Measurements from ENCODE around the gene KITLG.
"Not testable (repeated sequence)": the region's sequence is repeated elsewhere in the genome, so short reads cannot be mapped to it uniquely, and the experiment has no call there.

Gene KITLG, protein sequence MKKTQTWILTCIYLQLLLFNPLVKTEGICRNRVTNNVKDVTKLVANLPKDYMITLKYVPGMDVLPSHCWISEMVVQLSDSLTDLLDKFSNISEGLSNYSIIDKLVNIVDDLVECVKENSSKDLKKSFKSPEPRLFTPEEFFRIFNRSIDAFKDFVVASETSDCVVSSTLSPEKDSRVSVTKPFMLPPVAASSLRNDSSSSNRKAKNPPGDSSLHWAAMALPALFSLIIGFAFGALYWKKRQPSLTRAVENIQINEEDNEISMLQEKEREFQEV

DNA sequence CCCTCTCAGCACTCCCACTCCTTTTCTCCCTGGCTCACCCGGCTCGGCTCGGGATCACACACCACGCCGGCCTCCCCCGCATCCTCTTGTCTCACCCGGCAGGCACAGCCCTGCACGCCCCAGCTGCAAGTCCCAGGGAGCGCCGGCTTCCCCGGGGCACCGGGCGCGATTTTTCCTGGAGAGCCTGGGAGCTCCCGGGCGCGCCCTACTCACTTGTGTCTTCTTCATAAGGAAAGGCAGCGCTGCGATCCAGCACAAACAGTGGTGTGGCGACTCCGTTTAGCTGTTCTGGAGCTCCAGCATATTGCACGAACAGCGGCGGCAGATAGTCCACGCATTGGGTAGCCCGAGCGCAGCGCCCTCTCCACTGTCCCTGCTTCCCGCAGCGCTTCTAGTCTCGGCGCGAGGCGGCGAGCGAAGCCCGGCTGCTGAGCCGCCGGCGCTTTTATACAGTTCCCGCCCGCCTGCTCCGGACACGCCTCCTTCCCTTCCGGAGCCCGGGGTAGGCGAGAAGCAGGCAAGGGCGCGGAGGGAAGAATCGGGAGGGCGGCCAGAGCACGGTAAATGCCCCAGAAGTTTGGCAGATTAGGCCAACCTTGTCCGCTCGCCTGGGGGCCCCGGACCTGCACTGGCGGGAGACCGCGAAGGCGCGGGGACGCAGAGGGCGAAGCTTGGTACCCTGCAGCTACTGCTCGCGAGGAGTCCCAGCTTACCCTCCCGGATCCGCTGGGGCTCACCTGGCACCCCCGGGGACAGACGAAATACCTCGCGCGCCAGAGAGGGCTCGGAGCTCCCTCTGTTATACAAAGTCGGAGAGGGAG is at the start of gene KITLG:
Gene KITLG (minus strand): TSS at position 421 of the 821 bp plus-strand sequence. CDS start 193 bp downstream, at position 228.
- peak; percentile 94 for DNase-seq (ENCODE audit: low spot score)

DNA sequence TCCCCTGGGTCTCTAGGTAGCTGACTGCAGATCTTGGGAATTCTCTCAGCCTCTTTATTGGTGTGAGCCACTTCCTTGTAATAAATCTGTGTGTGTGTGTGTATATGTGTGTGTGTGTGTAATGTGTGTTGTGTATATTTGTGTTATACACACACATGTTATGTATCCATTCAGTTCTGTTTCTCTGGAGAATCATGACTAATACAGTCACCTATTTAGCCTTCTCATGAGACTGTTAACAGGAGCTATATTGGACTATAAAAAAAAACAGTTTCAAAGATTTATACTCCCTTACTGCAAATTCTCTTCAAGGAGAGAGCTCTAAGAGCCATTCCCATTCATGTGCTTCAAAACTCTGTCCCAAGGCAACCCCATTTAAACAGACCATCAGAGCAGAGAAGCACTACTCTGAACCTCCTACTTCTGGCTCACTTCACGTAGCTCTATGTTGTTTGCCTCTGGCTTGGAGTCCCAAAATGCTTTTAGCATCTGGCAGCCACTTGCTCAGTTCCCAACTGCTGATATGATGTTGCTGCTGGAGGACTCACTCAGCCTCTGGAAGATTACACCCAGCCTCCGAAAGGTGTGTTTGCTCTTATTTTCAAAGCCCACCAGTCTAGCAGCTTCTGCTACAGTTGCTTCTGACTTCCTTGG is 48.7 kb upstream of the KITLG start:
- DNase-seq (ENCODE audit: low spot score), result no peak

DNA sequence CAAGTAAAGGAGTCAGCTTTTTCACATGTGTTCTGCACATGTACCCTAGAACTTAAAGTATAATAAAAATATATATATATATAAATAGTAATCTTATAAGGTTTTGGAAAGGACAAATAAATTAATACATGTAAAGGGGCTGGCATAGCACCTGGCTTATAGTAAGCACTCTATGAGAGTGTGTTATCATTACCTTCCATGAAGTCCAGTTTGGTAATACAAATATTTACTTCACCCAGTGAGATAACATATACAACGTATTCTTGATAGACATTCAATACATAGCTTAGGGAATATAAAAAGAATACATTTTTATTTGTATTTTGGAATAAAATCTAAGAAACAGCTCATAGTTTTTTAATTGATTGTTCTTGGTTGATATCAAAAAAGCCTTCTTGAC is 47.8 kb upstream of the KITLG start:
- not testable (repeated sequence) for DNase-seq (ENCODE audit: low spot score)

DNA sequence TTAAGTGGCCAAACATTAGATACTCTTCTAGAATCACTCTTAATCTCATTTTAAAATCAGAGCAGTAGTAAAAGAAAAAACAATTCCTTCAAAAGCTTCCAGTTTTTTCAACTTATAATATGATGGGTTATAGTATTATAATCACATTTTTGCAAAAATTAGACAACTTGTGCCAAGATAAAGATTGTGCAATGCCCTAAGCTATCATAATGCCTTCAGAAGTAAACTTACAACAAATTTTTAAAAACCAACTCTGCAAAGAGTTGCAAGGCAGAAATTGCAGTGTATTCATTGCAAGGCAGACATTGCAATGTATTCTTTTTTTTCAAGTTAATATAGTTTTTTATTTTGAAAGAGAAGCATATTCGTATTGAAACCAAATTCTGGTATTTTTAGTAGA is 47.2 kb upstream of the KITLG start:
- DNase-seq (ENCODE audit: low spot score), result no peak

DNA sequence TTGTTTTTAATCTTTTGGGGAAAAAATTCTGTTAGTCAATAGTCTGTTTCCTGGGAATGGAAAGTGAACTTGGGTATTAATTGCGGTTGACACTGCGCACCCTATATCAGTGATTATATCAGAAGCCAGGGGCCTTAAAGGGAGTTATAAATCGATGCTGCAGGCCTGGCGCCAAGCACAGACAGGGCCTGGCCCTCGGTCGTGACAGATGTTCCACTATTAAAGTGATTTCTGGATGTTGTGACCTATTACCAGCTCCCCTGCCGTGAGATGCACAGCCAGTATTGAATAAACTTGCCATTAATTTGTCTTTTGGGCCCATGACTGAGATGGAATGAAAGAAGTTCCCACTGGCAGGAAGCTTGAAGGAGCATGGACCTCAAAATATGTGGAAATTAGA is 45.1 kb upstream of the KITLG start:
- no peak for DNase-seq (ENCODE audit: low spot score)

DNA sequence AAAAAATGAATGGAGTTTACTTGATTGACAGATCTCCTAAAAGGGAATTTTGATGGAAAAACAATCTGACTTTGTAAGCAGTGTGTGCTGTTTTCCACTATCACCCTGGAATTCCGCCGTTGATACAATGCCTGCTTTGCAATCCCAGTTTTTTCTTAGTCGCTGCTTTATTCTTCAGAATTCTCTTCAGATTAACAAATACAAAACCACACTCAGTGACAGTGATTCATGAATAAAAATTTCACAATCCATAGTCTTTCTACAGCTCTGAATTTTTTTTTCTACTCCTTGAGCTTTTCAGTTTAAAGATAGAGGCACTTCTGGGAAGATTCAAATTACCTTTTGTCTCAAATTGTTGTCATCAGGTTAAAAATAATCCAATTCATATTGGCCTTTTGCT is 44.6 kb upstream of the KITLG start:
- DNase-seq (ENCODE audit: low spot score), result peak; percentile 63

DNA sequence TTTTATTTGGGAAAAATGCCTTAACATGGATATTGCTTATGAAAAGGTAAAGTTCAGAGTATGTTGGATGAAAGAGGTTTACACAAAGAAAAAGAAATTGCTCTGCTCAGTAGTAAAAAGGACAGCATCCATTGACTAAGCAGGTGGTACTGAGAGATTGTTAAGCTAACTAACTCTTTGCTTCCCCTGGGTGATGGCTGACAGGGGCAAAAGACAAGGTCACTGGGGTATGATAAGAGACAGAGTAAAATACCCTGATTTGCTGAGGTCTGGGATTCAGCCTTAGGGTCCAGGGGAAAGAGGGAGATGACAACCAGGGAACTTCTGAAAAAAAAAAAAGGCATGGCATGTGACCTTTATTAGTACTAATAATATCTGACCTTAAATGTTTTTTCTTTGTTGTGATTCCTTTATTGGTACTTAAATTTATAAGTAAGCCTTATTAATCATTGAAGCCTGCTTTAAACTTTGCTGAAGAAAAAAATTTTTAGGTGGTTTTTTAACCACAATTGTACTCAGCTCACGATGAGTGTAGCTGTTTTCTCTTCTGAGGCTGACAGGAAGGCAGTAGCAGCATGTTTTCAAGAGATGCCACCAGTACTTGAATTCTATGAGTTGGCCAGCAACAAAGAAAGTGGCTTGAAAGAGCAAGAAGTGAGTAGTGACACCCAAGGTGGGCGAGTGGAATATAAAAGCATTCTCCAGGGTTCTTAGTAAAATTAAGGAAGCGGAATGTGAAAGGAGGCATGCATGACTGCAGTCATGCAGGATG is 43.7 kb upstream of the KITLG start:
- no peak for DNase-seq (ENCODE audit: low spot score)

DNA sequence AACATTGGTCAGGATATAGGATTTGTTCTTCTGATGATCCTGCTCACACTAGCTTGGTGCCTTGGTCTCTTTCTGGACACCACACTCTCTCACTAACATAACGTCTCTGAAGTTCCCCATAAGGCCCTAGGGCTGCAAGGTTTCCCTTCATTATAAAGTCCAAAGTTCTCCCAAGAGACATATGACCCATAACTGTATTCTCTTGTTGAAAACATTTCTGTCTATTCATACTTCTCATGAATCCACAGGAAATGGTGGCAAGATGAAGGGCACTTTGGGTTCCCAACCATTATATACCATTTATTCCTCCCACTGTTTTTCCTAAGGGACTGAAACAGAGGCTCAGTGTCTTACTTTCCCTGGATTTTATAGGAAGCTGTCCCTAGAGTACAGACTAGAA is 37.1 kb upstream of the KITLG start:
- DNase-seq (ENCODE audit: low spot score), result no peak

DNA sequence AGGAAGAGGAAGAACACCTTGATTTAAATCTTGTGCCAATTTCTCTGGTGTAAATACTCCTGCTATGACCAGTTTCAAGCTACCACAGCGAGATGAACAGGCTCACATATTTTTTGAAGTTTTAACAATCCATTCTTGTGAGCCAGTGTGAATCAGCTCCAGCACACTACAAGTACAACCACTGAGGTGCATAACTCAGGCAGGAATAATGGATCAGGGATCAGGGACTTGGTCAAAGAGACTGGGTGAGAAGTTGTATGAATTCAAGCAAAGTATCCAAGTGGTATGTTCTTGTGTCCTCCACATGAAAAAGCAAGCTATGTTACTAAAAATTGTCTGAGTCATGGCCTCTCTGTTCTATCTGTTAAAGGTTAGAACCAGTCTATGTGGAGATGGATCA is 35.2 kb upstream of the KITLG start:
- no peak for DNase-seq (ENCODE audit: low spot score)

DNA sequence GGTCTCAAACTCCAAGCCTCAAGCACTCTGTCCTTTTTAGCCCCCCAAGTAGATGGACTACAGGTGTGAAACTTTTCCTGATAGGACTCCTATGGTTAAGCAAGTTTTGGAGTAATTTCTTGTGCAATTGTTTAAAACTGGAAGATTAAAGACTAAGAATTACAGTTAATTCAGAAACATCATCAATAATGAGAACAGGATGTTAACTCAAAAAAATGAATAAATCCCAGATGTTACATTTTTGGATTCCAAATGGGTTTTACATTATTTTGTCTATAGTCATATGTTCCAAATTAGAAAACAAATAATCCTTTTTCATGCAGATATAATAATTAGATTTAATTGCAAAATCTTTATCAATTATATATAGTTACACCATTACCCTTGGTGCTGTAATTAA is 24.4 kb upstream of the KITLG start:
- DNase-seq (ENCODE audit: low spot score), result peak; percentile 2

DNA sequence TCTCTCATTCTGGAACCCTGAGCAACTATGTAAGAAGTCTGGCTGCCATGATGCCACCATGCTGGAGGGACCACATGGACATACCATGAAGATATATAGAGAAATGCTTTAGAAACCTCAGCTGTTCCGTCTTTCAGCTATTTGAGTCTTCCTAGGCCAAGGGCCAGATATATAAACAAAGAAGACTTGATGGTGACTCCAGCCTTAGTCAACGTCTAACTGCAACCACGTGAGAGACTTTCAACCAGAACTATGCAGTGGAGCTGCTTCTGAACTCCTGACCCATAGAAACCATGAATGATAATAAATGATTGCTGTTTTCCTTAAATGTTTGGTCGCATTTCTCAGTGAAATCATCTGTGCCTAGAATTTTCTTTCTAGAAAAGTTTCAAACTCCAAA is 20.0 kb upstream of the KITLG start:
- DNase-seq (ENCODE audit: low spot score), result peak; percentile 62

DNA sequence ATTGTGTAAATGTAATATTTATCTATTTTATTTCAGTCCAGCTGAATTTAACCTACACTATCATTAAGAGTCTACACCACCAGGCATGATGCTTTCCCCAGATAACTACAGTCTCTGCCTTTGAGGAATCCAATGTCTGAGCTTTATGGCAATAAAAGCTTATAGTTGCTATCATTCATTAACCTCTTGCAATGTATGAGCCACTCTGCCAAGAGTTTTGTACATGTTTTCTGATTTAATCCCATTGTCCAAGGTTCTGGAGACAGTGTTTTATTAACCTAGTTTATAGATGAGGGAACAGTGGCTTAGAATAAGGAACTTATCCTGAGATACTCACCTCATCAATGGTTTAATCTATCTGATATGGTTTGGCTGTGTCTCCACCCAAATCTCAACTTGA is 17.1 kb upstream of the KITLG start:
- no peak for DNase-seq (ENCODE audit: low spot score)

DNA sequence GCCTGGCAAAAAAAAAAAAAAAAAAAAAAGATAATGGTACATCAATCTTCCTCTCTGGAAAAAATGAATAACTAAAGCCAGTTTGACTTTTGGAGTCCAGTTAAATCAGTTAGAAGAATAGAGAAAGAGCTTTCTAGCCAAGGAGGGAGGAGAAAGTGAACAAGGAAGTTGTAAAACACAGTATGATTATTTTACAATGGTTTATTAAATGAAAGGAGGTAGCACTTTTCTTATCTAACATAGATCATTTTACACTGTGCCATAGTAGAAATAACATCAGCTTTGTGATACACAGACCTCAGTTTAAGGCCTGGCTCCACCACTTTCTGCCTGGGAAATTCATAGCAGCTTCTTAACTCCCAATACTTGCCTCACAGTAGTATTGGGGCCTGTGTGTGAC is 15.4 kb upstream of the KITLG start:
- no peak for DNase-seq (ENCODE audit: low spot score)

DNA sequence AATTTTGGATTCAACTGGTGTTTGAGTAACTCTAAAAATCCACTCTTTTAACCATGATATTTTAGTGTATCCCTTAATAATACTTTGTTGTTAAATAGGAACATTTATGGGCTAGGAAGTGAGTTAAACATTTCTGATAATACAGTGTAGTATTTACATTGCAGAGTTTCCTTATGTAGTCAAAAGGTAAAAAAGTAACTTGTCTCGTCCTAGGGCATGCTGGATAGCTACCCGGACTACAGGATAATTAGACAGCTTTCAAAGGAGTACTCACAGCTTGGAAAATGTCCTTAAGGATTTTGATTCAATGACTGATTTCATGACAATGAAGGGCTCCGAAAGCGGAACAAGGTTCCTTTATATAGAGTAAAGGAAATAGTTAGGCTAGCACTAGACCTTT is 14.5 kb upstream of the KITLG start:
- DNase-seq (ENCODE audit: low spot score), result no peak

DNA sequence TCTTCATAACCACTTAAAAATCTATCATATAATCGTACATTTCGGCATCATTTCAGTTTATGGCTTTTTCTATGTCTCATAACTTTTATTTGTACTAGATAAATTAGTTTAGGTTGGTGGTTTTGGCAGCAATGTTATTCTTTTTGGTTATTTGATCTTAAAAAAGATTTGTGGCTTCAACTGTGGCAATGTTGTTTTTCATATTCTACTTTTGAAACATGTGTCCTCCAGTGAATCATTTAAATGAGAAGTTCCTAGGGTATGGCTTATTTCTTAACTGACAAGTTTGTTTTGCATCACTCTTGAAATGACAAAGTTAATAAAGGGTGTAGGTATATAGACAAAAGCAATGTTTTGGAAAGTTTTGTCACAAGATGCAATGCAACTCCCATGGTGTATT is 11.1 kb upstream of the KITLG start:
- no peak for DNase-seq (ENCODE audit: low spot score)

DNA sequence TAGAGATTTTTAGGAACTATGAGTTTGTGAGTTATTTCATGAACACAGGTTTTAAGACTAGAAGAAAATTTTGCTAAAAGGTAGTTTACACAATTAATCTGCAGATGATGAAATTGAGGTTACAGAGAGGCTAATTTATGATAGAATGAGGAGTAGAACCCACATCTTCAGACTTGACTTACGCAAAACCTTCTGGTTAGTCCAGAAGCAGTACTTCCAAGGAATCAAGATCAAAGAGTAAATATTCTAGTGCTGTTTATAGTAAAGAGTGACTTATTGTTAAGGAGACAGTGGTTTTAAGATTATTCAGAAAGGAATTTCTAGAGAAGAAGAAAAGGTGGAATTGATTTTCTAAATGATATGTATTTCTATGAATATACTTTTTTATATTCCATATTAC is 10.6 kb upstream of the KITLG start:
- DNase-seq (ENCODE audit: low spot score), result no peak

DNA sequence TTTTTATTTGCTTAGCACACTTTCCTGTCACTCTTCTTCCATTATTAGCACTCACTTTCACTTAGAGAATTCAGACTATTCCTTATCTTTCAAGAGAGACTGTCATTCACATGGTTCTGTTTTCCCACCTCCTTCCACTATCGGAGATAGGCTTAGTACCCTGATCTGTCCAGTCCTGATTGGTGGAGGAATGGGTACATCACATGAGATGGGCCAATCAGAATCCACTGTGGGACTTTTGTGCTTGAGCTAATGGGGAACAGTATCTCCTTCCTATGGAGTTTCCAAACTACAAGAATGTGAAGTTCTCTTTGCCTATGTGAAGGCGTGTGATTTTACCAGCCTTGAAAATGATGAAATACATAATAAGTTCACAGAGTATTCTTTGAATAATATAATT is 4.8 kb upstream of the KITLG start:
- no peak for DNase-seq (ENCODE audit: low spot score)

DNA sequence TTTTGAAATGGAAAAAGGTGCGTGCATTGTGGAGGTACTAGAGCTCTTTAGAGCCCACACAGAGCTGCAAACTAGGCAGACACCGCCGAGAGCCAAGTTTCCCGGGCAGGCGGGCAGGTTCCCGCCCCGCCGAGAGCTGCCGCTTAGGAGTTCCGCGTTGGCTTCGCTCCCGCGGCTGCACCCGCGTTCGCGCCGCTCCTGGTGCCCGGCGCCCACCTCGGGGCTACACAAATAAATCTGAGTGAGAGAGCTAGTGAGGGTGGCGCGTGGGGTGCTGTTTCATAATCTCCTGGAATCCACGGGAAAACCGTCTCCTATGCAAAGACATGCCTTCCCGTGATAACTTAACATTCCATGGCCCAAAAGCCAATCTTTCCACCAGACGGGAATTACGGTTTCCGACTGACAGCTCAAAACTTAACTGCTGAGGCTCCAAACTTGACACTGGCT is 645 bp downstream of the KITLG start:
- DNase-seq (ENCODE audit: low spot score), result peak; percentile 60

DNA sequence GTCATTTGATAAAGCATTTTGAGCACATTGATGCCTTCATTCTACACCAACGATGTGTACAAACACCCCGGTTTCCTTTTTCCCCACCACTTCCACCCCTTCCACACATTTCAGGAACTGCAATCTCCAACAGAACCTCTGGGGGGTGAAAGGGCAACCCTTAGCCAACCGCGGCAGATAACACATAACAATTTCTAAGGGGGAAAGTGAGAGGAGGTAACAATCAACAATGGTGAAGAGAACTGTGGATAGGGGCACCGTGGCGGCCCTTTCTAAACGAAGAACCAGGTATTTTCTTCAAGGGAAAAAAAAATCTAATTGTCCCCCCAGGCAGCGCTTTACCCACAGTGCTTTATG is 1.1 kb downstream of the KITLG start:
- peak; percentile 42 for DNase-seq (ENCODE audit: low spot score)

DNA sequence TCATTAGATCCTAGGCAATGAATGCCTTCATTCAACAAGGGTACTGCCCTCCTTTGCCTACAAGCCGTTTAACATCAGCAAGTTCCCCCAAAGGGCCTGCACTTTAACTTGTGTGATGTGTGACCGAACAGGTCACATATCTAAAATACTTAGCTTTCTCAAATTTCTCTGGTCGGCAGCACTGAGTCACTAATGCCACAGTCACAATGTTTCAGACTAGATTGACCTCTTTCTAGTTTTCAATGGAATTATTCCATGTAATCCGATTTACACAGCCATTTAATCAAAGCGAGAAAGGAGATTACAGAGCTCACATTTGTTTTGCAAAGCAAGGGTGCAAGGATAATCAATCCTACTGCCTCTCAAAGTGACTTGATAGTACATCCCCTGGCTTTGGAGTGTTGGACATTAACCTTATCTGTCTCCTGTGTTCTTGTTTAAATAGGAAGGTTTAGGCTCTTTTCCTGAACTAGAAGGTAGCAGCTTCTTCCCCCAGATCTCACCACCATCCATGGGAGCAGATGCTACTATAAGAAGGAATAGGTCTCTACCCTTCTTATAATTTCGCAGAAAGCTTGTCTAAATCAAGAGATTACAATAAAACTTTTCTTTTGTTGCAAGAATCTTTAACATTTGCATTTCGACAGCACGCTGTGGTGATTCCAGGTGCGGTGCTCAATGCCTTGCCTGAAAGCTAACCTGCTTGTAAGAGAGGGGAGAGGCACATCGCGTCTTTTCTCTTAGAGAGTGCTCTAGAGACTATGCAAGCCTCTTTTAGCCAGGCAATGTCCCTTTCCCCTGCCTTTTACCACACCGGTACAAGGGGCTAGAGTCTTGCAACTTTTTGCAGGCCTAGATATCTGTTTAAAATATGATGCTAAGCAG is 1.8 kb downstream of the KITLG start:
- no peak for DNase-seq (ENCODE audit: low spot score)

DNA sequence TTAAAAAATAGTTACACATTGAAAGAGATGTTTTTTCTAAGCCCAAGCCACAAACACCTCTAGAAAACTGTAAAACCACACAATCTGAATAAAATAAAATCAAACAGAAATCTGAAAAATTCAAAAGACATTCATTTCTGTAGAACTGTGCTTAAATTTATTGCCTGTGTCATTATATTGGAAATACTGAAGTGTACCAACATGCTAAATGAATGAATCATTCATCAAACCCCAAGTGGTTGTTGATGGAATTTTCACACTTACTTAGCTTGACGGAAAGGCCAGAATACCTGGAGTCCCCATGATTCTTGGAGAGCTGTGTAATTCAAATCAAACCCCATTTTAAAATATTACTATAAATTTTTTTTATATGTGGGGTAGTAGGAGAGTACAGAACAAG is 2.7 kb downstream of the KITLG start:
- DNase-seq (ENCODE audit: low spot score), result peak; percentile 14

Data from GM03348 (cell line).